Measurements from ENCODE around the gene CRNKL1.

CRNKL1 gene

GRCh38 chr20:19996917-19997316, 55.3 kb downstream of the CRNKL1 start:
- no peak for TF ChIP-seq CTCF (IDR thresholded peaks at IDR 0.05; ENCODE audit: low read depth, low read length)
- DNase-seq (ENCODE audit: extremely low read depth, low read depth): no peak

DNA sequence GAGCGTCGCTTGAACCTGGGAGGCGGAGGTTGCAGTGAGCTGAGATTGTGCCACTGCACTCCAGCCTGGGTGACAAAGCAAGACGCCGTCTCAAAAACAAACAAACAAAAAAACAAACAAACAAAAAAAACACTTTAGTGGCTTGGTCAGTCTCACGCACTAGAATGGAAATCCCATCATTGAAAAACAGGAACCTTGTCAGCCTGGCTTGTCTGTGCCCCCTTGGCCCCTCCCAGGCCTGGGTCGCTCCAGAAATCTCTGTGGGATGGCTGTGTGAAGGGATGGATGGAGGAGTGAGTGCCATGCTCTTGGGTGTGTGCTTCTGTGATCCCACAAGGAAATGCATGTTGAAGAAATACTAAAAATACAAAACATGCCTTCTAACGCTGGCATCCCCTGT, 56.0 kb downstream of the CRNKL1 start:
- no peak for TF ChIP-seq CTCF (IDR thresholded peaks at IDR 0.05; ENCODE audit: low read depth, low read length)

DNA sequence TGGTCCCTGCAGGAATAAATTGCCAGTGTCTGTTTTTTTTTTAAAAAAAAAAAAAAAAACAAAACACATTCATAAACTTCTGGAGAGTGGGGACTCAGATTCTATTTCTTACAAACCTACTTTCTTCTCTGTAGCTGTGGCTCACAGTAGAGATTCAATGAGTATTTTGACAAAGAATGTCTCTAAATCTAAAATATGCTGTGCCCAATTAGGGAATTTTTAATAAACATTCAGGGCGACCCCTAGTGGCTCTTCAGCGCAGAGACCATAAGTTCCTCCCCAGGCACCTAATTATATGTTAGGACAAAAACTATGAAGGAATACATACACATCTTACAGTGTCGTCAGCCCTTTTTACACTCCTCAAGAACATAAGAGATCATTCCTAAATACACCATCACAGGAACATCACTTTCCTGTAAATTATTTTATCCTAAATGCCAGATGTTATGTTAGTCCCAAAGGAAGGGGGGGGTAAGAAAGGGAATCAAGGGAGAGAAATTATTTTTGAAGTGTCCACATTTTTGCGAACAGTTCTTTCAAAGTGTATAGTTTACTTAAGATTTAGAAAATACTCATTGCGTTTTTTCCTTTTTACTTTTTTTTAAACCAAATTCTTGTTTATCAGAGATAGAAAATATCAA, 56.9 kb downstream of the CRNKL1 start:
- DNase-seq (ENCODE audit: extremely low read depth, low read depth): no peak
- TF ChIP-seq CTCF (IDR thresholded peaks at IDR 0.05; ENCODE audit: low read depth, low read length): peak; percentile 77

More for the DNA sequence above, 56.0 kb downstream of the CRNKL1 start:
- DNase-seq (ENCODE audit: extremely low read depth, low read depth): no peak

- no peak for DNase-seq (ENCODE audit: extremely low read depth, low read depth)
- no peak for TF ChIP-seq CTCF (IDR thresholded peaks at IDR 0.05; ENCODE audit: low read depth, low read length)
These were observed 58.2 kb downstream of the CRNKL1 start for GRCh38 chr20:19993958-19994669.

DNA sequence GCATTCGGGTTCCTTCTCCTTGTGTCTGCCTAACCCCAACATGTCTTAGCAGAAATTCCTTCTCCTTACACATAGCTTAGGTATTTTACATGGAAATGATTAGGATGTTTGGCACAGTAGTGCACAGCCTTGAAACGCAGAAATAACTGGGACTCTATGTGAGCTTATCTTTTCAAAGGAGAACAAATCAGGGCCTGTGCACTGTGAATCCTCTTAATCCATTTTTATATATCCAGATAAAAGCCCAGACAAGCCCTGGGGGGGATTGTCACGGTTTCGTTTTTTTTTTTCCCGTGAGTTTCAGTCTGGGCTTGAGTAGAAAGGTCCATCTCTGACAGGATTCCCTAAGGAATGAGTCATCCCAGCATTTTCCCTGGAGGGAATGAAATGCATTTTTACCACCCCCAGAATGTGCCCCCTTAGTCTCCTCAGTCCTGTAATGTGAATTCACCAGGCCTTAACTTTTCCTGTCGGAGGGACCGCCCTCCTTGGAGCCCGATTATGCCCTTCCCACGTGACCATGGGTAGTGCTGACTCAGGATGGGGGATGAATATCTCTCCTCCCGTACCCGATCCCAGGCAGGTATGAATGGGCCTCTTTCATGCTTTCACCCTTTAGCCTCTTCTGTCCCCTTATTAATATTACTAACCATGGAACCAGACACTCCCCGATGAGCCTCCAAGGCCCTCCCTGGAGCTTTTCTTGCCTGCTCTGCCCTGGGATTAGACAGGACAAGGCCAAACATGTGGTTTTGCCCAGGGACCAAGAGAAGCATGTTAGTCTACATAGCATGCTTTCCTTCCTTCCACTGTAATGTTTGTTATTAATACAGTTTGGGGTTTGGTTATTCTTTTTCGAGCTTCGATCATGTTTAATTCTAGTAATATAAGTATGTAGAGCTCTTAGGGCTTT, 59.0 kb downstream of the CRNKL1 start:
- no peak for TF ChIP-seq CTCF (IDR thresholded peaks at IDR 0.05; ENCODE audit: low read depth, low read length)
- no peak for DNase-seq (ENCODE audit: extremely low read depth, low read depth)

GRCh38 chr20:19991854-19992253, 60.4 kb downstream of the CRNKL1 start:
- no peak for TF ChIP-seq CTCF (IDR thresholded peaks at IDR 0.05; ENCODE audit: low read depth, low read length)
- DNase-seq (ENCODE audit: extremely low read depth, low read depth): no peak
